Measurements from ENCODE around the gene CYP4V2.

Gene CYP4V2

DNA sequence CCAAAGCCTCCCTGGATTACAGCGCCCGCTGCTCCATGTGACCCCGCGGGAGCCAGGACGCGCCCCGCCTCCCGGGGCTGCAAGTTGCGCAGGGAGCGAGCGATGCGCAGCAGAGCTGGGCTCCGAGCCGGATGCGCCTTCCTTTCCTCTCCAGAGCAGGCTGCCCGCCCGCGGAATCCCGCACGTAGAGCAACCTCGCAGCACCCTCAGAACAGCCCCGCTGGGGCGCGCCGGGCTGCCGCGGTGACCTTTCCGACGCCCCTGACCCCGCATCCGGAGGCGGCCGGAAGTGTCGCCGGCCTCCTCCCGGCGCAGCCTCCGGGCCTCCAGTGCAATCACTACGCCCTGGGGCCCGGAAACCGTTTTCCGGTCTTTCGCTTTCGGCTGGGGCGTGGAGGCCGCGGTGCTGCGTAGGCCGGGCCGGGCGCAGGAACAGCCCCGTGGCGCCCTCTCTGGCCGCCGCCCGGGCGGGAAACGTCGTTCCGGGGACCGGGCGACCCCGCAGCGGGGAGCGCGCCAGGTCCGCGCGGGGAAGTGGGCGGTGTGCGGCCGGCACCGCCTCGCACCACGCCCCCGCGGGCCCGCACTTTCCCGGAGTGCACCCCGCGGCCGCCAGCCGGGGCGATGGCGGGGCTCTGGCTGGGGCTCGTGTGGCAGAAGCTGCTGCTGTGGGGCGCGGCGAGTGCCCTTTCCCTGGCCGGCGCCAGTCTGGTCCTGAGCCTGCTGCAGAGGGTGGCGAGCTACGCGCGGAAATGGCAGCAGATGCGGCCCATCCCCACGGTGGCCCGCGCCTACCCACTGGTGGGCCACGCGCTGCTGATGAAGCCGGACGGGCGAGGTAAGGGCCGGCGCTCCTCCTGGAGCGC, at the start of gene CYP4V2:
TSS of gene CYP4V2 (plus strand) at position 368 of the 866 bp plus-strand sequence. CDS start at position 625, 257 bp downstream.
- TF ChIP-seq FOXK2 (IDR thresholded peaks at IDR 0.05) = no peak
- no peak for TF ChIP-seq FOXM1 (IDR thresholded peaks at IDR 0.05; ENCODE audit: borderline replicate concordance)
- TF ChIP-seq FOXA1 (IDR thresholded peaks at IDR 0.05) = no peak
- TF ChIP-seq BHLHE40 (IDR thresholded peaks at IDR 0.05; ENCODE audit: borderline replicate concordance) = no peak
- TF ChIP-seq ARNT (IDR thresholded peaks at IDR 0.05) = no peak
- no peak for TF ChIP-seq LEF1 (IDR thresholded peaks at IDR 0.05; ENCODE audit: borderline replicate concordance)
- no peak for TF ChIP-seq SP1 (IDR thresholded peaks at IDR 0.05)
- TF ChIP-seq SUZ12 (IDR thresholded peaks at IDR 0.05) = no peak
- no peak for TF ChIP-seq ELF4 (IDR thresholded peaks at IDR 0.05)
- no peak for TF ChIP-seq NFRKB (IDR thresholded peaks at IDR 0.05)
- DNase-seq (ENCODE audit: extremely low spot score) = peak; percentile 62
- POLR2A ChIA-PET = interaction anchor here (0.7 to 4.1 kb wide), 6 partner anchors 12 to 124 kb away, joined by 3 to 35 read pairs (median 5); no protein-coding TSS in a partner anchor
- CTCF ChIA-PET = interaction anchor here (0.6 to 1.7 kb wide), 3 partner anchors 10 to 14 kb away, joined by 3 to 7 read pairs (median 3); no protein-coding TSS in a partner anchor

DNA sequence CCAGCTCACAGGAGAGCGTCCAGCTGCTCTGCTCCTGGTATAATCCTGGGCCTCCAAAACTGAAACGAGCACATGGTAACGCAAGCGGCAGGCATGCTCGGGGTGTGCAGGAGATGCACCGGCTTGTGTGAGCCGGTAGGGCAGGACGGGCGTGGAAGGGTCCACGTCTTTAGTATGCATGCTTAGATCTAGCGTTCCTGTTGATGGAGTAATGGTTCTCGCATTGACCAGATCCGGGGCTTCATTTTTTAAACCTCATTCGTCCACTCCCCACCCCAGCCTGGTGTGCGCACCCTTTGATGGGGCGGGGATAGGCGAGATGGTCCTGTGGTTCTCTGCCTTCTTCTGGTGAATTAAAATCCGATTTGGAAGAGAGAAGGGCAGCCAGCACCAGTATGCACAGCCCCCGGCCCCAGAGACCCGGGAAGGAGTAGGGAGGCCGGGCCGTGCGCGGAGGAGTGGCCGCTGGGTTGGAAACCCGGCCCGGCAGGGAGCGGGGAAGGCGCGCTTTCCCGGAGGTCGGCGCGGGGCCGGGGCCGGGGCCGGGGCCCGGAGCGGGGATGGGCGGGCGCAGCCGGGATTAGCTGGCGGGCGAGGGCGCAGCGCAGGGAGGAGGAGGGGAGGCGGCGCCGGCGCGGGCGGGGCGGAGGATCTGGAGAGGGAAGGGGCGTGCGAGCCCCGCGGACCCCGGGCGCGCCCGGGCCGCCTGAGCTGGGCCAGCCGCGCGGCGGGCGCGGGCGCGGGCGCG, 47.0 kb upstream of the CYP4V2 start:
- DNase-seq (ENCODE audit: extremely low spot score) = peak; percentile 44
- ChIA-PET POLR2A (interaction anchor here (0.5 to 1.2 kb wide), 2 partner anchors 12 to 76 kb away, joined by 3 read pairs; no protein-coding TSS in a partner anchor), CTCF (interaction anchor here (0.6 kb wide), 1 partner anchor 1084 kb away, joined by 3 read pairs; no protein-coding TSS in a partner anchor)
- TF ChIP-seq HDGF (IDR thresholded peaks at IDR 0.05; ENCODE audit: borderline replicate concordance) = no peak
- TF ChIP-seq L3MBTL2 (conservative IDR thresholded peaks at IDR 0.05) = peak; percentile 94

DNA sequence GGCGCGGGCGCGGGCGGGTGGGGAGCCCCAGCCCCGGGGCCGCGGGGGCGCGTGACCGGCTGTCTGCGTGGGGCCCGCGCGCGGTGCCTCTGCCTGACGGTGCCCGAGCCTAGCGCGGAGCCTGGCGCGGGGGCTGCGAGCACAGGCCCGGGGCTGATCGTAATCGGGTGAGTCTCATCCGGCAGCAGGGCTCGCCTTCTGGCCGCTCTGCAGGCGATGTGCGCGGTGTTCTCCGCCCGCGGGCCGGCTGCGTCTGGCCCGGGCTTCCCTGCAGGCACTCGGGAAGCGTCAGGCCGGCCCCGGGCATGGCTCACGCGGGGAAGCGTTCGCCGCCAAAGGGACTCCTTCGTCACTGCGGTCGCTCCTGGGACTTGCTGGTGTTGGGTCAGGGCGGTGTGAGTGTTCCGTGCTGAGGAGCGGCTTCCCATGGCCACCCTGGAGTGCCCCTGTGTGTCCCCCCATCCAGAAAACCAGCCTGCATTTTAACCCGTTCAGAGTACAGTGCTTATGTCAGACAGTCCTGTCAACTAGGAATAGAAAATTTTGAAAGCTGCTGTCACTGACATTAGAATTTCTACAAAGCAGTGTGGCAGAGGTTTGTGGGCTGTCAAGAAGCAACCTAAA, 46.3 kb upstream of the CYP4V2 start:
- peak; percentile 40 for DNase-seq (ENCODE audit: extremely low spot score)
- CTCF ChIA-PET = no interaction called here
- TF ChIP-seq L3MBTL2 (conservative IDR thresholded peaks at IDR 0.05) = peak; percentile 41; the same call in 1 of the 2 replicates
- TF ChIP-seq HDGF (IDR thresholded peaks at IDR 0.05; ENCODE audit: borderline replicate concordance) = no peak
- POLR2A ChIA-PET = interaction anchor here (0.5 kb wide), 1 partner anchor 77 kb away, joined by 3 read pairs; no protein-coding TSS in a partner anchor

- ChIA-PET POLR2A (interaction anchor here (0.9 to 1.3 kb wide), 2 partner anchors 10 to 46 kb away, joined by 3 to 6 read pairs; no protein-coding TSS in a partner anchor), CTCF (interaction anchor here (1.0 to 1.5 kb wide), 3 partner anchors 8 to 79 kb away, joined by 3 to 6 read pairs (median 5); no protein-coding TSS in a partner anchor)
- no peak for DNase-seq (ENCODE audit: extremely low spot score)
- no peak for TF ChIP-seq ARNT (IDR thresholded peaks at IDR 0.05)
- no peak for TF ChIP-seq ZNF384 (IDR thresholded peaks at IDR 0.05)
- no peak for TF ChIP-seq ELF4 (IDR thresholded peaks at IDR 0.05)
- TF ChIP-seq LEF1 (IDR thresholded peaks at IDR 0.05; ENCODE audit: borderline replicate concordance) = no peak
- no peak for TF ChIP-seq CTBP1 (IDR thresholded peaks at IDR 0.05; ENCODE audit: borderline replicate concordance)
- no peak for TF ChIP-seq NFRKB (IDR thresholded peaks at IDR 0.05)
These were observed 44.9 kb upstream of the CYP4V2 start for GRCh38 chr4:186146458-186146857.

- DNase-seq (ENCODE audit: extremely low spot score) = no peak
- no peak for TF ChIP-seq PKNOX1 (IDR thresholded peaks at IDR 0.05)
- no peak for TF ChIP-seq LEF1 (IDR thresholded peaks at IDR 0.05; ENCODE audit: borderline replicate concordance)
- no peak for TF ChIP-seq BHLHE40 (IDR thresholded peaks at IDR 0.05; ENCODE audit: borderline replicate concordance)
- TF ChIP-seq ZNF384 (IDR thresholded peaks at IDR 0.05) = no peak
- TF ChIP-seq SUZ12 (IDR thresholded peaks at IDR 0.05) = no peak
- TF ChIP-seq FOXM1 (IDR thresholded peaks at IDR 0.05; ENCODE audit: borderline replicate concordance) = no peak
- no peak for TF ChIP-seq FOXK2 (IDR thresholded peaks at IDR 0.05)
- no peak for TF ChIP-seq SP1 (IDR thresholded peaks at IDR 0.05)
- TF ChIP-seq TARDBP (IDR thresholded peaks at IDR 0.05) = no peak
- TF ChIP-seq CTBP1 (IDR thresholded peaks at IDR 0.05; ENCODE audit: borderline replicate concordance) = no peak
- no peak for TF ChIP-seq NFRKB (IDR thresholded peaks at IDR 0.05)
- no peak for TF ChIP-seq L3MBTL2 (conservative IDR thresholded peaks at IDR 0.05)
- no peak for TF ChIP-seq ARNT (IDR thresholded peaks at IDR 0.05)
- TF ChIP-seq FOXA1 (IDR thresholded peaks at IDR 0.05) = no peak
- CTCF ChIA-PET = no interaction called here
- POLR2A ChIA-PET = no interaction called here
These were observed 42.9 kb upstream of the CYP4V2 start for GRCh38 chr4:186148336-186148975.

GRCh38 chr4:186149872-186150271, 41.5 kb upstream of the CYP4V2 start:
- POLR2A ChIA-PET = no interaction called here
- no peak for TF ChIP-seq HDGF (IDR thresholded peaks at IDR 0.05; ENCODE audit: borderline replicate concordance)
- TF ChIP-seq CTBP1 (IDR thresholded peaks at IDR 0.05; ENCODE audit: borderline replicate concordance) = no peak
- TF ChIP-seq FOXK2 (IDR thresholded peaks at IDR 0.05) = no peak
- no peak for TF ChIP-seq ELF4 (IDR thresholded peaks at IDR 0.05)
- no peak for TF ChIP-seq FOXA1 (IDR thresholded peaks at IDR 0.05)
- TF ChIP-seq BHLHE40 (IDR thresholded peaks at IDR 0.05; ENCODE audit: borderline replicate concordance) = no peak
- TF ChIP-seq TARDBP (IDR thresholded peaks at IDR 0.05) = no peak
- TF ChIP-seq SP1 (IDR thresholded peaks at IDR 0.05) = no peak
- TF ChIP-seq PKNOX1 (IDR thresholded peaks at IDR 0.05) = no peak
- no peak for TF ChIP-seq SUZ12 (IDR thresholded peaks at IDR 0.05)
- no peak for TF ChIP-seq LEF1 (IDR thresholded peaks at IDR 0.05; ENCODE audit: borderline replicate concordance)
- TF ChIP-seq FOXM1 (IDR thresholded peaks at IDR 0.05; ENCODE audit: borderline replicate concordance) = no peak
- TF ChIP-seq ARNT (IDR thresholded peaks at IDR 0.05) = no peak
- no peak for TF ChIP-seq L3MBTL2 (conservative IDR thresholded peaks at IDR 0.05)
- TF ChIP-seq ZNF384 (IDR thresholded peaks at IDR 0.05) = no peak
- TF ChIP-seq NFRKB (IDR thresholded peaks at IDR 0.05) = no peak
- CTCF ChIA-PET = interaction anchor here (0.7 kb wide), 1 partner anchor 92 kb away, joined by 3 read pairs; no protein-coding TSS in a partner anchor
- no peak for DNase-seq (ENCODE audit: extremely low spot score)

Data from HEK293T (cell line).